ENCODE results near the gene RNF5.
A peak's percentile ranks its signal among the peaks of the same experiment; 100 is the strongest.

RNF5 gene

DNA sequence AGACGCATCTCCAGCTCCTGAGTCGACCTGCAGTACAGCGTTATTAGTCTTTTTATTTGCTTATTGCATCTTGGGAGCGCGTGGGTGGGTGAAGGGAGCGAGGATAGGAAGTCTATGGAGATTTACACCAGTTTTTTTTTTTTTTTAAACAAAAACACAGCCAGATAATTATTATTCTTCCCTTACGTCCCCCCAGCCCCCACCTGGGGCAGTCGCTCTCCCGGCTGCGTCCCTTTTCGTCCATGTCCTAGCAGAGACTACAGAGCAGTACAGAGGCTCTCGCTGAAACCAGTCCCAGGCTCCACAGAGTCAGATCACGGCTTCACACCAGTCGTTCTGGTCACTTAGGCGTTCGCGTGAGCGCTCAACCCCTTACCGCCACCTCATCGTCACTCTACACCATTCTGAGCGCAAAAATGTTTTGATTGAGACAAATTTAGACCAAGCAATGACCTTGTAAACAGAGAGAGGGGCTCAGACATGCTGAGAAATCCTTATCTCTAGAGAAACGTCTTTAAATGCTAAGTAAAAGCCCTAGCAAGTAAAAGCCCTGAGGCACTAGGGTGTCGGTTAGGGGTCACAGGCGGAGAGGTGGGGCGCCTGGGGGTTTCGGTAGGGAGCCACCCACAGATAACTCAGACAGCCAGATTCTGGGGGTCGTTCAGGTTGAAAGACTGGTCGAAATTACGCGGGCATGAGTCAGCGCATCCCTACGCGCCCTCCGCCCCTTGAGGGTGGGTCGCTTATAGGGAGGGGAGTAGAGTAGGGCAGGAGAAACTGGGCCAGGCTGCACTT lies 25.2 kb upstream of the RNF5 start:
- no peak for DNase-seq

DNA sequence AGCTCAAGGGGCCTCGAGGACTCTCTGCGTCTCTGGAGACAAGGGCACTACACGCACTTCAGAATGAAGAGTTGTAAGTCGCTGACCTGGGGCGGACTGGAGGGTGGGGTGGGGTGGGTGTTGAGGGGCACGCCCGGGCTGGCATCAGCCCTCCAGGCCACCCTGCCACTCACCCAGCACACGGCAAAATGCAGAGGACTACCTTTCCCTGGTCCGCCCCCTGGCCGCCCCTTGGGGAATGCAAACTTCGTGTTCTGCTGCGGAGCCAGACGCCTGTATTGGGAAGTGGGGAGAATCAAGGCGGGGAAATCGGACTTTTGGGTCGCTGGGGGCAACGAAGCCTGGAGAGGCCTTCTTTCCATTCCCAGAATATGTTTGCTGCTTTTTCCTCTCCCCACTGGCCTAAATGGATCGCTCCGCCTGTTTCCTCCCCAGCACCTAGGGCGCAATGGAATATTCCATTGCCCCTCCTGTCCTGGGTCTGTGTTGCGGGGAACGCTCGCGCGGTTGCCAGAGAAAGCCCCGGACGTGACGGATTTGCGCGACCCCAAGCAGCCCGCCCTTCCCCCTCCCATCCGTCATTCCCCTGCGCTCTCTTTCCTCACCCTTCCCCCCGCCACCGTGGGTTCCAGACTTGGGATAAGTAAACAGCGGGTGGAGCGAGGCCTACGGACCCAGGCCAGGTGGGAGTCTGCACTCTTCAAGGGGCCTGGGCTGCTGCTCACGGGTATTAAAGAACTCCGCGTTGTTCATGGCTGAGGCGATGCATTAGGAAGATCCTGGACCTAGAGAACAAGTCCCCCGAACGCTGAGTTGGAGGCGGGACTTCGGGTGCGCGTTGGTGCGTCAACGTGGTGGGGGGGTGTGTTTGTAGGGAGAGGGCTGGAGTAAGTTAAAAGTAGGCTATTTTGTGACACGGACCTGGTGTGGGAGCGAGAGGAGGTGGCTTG lies 24.4 kb upstream of the RNF5 start, which contains the start of gene PPT2:
Gene PPT2 (plus strand): TSS at position 578 of the 950 bp plus-strand sequence. CDS start 454 bp downstream, outside the sequence.
- DNase-seq = peak; percentile 81 to 84

- DNase-seq = peak; percentile 77 to 78
These were observed 23.6 kb upstream of the RNF5 start for GRCh38 chr6:32154514-32155161.

GRCh38 chr6:32156891-32157290 lies 21.3 kb upstream of the RNF5 start:
- DNase-seq = no peak

DNA sequence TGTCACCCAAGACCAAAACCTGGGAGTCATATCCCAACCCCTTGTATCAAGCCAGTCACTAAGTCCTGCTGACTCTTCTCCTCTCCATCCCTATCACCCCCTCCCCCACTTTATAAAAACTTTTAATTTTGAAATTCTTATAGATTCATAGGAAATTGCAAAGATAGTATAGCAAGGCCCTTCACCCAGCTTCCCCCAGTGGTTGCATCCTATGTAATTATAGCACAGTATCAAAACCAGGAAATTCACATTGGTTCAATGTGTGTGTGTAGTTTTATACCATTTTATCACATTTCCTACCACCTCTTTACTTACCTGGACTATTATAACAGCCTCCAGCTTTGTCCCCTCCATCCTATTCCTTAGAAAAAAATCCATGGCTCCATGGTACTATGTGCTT lies 20.2 kb upstream of the RNF5 start:
- DNase-seq = no peak

DNA sequence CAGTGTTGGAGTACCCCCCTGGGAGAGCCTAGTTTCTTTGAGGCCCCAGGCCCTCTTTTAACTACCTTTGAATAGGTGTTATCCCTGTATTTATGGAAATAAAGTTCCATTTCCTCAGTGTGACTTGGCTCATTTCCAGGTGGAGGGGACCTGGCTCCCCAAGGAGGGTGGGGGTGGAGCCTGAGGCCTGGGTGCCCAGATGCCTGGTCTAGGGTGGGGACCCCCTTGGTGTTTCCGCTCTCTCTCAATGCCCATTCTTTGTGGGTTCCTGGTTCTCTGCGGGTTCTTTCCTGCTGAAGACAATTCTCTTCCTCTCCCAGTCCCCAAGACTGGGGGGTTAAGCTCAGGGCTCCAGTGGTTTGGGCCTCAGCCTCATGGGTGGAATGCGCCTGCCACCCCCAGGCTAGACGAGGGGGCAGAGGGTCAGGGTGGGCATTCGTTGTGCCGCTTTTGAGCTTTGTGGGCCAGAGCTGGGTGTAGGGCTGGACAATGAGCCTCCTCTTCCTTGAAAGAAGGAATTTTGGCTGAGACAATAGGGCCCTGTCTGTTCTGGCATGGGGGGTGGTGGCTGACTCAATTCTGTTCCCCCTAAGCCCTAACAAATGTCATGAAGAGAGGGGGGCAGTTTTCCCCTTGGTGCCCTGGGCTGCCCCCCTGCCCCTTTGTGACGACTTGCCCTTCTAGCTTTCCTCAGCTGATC lies 14.5 kb upstream of the RNF5 start:
- DNase-seq = no peak

- DNase-seq = no peak
These were observed 13.9 kb upstream of the RNF5 start, which contains the start of gene EGFL8 for GRCh38 chr6:32164295-32164694. Gene EGFL8 (plus strand): TSS chr6:32164595. CDS start chr6:32166166, 1,571 bp downstream.

- no peak for DNase-seq
These were observed 11.7 kb upstream of the RNF5 start for GRCh38 chr6:32166411-32167061.

- DNase-seq = no peak
These were observed 10.9 kb upstream of the RNF5 start for GRCh38 chr6:32167154-32167760.

DNA sequence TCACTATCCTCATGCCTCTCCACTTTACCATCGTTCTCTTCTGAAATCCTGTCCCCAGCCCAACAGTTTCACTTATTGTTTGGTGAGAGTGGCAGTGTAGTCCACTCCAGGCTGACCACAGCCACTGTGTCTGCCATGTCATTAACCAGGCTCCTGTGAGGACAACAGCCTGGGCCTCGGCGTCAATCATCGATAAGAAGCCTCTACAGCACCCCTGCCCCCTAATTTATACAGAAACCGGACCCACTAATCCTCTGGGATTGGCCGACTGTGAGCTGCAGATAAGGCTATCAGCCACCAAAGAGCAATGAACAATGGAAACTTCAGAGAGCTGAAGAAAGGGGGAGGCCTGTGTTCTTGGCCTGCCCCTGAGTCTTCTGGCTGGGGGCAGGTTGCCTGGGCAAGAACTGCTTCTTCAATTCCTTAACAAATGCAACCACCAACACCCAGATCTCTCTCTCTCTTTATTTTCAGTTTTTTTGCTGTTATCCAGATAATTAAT lies 10.4 kb upstream of the RNF5 start:
- DNase-seq = no peak

DNA sequence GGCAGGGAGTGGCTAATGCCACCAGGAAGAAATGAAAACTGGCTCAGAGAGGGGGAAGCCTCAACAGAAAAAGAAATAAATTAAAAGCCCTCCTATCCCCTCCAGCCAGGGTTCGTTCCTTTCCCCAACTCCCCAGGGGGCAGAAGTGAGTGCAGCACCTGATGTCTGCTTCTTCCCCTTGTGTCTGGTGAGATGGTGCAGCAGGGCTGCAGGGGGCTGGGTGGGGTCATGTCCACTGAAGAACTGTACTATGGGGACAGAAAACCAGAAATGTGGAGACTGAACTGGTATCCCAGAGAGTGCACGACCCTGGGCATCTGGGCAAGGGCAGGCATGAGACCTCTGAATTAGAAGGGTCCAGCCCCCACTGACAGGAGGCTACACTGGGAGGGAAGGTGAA lies 9.9 kb upstream of the RNF5 start:
- no peak for DNase-seq

- no peak for DNase-seq
These were observed 9.2 kb upstream of the RNF5 start for GRCh38 chr6:32168807-32169591.

- DNase-seq = no peak
These were observed 7.9 kb upstream of the RNF5 start for GRCh38 chr6:32170294-32170693.

- DNase-seq = no peak
These were observed 7.0 kb upstream of the RNF5 start for GRCh38 chr6:32171234-32171633.

- DNase-seq = no peak
These were observed 5.0 kb upstream of the RNF5 start for GRCh38 chr6:32173051-32173727.

DNA sequence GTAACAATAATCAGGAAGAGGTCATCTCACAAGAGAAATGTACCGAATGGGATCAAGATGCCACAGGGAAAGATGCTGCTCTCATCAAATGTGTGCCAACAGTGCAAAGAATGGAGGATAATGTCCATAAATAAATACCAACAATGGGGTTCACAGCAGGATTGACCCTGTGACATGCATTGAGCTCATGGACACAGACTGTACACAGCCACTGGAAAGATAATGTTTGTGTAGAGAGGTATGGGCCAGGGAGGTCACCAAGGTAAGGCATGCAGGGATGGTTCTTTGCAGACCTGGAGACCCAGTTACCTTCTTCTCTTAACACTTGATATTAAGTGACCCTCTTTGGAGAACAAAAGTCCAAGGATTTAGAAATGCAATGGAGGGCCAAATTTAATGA lies 3.8 kb upstream of the RNF5 start:
- DNase-seq = no peak

GRCh38 chr6:32175322-32175710 lies 2.9 kb upstream of the RNF5 start:
- DNase-seq = no peak

DNA sequence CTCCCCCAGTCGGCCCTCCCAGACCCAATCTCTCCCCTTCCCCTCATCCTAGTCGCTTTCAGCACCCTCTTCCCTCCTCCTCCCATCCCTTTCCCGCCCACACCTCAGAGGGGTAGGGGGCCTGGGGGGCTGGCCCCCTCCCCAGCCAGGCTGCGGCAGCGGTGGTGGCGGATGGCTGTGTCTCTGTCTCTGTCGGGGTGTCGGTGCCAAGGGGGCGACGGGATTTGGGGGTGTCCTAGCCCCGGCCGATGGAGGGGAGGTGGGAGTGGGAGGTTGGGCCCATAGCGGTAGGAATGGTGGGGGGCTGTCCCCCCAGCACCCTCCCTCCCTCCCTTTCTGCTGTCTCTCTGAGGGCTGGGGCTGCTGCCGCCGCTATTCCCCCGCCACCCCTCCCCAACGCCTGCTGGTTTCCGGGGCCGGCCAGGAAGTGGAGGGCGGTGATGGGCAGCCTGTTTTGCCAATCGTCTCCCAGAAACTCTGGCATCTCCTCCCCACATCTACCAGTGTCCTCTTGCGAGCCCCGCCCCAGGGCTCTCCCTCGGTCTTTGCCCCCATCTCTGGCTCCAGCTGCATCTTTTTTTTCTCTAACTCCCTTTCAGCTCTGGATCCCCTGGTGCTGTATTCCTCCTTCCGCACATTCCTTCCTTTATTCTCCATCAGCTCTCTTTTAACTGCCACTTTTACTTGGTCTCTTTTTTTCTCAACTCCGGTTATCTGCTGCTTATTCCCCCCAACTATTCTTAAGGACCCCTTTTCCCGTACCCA lies 2.3 kb upstream of the RNF5 start, which contains the start of gene AGPAT1:
Gene AGPAT1 (minus strand): TSS at position 374 of the 765 bp plus-strand sequence. CDS start 4,588 bp downstream, outside the sequence.
- peak; percentile 96 to 97 for DNase-seq
